ENCODE results near the gene MCCC2. TPM values are rescaled to one million over a fixed set of nuclear protein-coding genes. Genes with fewer than 3 reads are reported as not detected.

The MCCC2 gene
- total and polyA plus RNA-seq, 4 donors, result 28.0 to 82.4 (median 61.8) TPM

DNA sequence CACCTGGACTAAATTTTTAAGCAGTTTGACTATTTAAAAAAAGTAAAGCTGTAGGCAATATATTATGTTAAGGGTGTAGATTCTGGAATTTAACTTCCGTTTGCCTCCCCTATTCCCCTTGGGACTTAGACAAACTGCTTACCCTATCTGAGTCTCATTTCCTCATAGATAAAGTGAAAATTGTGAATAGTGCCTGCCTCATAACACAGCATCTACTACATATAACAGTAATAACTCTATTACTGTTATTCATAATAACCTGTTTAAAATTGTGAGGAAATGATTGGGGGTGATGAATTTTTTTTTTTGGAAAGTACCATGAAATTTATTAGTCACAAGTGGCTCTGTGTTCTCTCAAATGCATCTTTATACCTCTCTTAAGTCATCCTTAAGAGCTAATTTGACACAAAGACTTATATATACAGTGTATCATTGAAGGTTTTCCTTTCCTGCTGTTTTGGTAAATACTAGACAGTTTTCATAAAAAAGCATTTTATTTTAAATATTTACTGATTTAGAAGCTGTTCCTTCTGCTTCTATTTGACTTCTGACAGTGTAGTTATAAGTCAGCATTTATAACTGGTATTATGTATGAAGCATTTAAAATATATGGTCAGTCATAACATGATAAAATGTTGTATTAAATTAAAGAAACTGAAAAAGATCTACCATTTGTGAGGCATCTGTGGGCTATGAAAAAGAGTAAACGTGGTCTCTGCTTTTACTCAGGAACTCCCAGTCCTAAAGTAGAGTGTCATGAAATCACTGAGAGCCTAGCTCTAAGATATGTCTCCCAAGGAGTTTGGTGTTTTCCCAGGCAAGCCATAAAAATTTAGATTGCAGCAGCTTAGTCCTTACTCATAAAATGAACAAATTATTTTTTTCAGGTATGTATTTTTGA, 46.4 kb downstream of the MCCC2 start:
- 89% methylated on average over 2 of the region's 2 CpGs for WGBS
- TF ChIP-seq, protein P1, sequence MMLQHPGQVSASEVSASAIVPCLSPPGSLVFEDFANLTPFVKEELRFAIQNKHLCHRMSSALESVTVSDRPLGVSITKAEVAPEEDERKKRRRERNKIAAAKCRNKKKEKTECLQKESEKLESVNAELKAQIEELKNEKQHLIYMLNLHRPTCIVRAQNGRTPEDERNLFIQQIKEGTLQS (IDR thresholded peaks at IDR 0.05), result no peak
- TF ChIP-seq, protein P2, sequence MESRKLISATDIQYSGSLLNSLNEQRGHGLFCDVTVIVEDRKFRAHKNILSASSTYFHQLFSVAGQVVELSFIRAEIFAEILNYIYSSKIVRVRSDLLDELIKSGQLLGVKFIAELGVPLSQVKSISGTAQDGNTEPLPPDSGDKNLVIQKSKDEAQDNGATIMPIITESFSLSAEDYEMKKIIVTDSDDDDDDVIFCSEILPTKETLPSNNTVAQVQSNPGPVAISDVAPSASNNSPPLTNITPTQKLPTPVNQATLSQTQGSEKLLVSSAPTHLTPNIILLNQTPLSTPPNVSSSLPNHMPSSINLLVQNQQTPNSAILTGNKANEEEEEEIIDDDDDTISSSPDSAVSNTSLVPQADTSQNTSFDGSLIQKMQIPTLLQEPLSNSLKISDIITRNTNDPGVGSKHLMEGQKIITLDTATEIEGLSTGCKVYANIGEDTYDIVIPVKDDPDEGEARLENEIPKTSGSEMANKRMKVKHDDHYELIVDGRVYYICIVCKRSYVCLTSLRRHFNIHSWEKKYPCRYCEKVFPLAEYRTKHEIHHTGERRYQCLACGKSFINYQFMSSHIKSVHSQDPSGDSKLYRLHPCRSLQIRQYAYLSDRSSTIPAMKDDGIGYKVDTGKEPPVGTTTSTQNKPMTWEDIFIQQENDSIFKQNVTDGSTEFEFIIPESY (IDR thresholded peaks at IDR 0.05), result no peak
- TF ChIP-seq EGR1 (IDR thresholded peaks at IDR 0.05; ENCODE audit: low read depth in 2 of 2), result no peak
- H3K27ac ChIP-seq (ENCODE audit: low read depth in 1 of 2, low read length in 2 of 2), result no peak overlapping the region
- no peaks in the 10 kb centered on the region for H3K4me1 ChIP-seq (ENCODE audit: control insufficient read depth in 4 of 4, insufficient read depth in 4 of 4, low read length in 3 of 4)
- no peaks in the 10 kb centered on the region for H3K27me3 ChIP-seq (ENCODE audit: control insufficient read depth in 4 of 4, insufficient read depth in 4 of 4, low read length in 3 of 4)
- H3K9ac ChIP-seq (ENCODE audit: low read depth in 1 of 2, low read length in 2 of 2), result no peak overlapping the region
- H3K36me3 ChIP-seq (ENCODE audit: control insufficient read depth in 4 of 4, insufficient read depth in 3 of 4, low read depth in 1 of 4, low read length in 3 of 4), result peaks cover 9 to 35% (median 29%) of the 10 kb centered on the region in 4 donors
- no peak overlapping the region for H3K4me3 ChIP-seq (ENCODE audit: low read depth in 1 of 3, low read length in 3 of 3)
- no peak for DNase-seq (ENCODE audit: low spot score)
- no peaks in the 10 kb centered on the region for H3K9me3 ChIP-seq (ENCODE audit: control insufficient read depth in 4 of 4, low read length in 3 of 4)

DNA sequence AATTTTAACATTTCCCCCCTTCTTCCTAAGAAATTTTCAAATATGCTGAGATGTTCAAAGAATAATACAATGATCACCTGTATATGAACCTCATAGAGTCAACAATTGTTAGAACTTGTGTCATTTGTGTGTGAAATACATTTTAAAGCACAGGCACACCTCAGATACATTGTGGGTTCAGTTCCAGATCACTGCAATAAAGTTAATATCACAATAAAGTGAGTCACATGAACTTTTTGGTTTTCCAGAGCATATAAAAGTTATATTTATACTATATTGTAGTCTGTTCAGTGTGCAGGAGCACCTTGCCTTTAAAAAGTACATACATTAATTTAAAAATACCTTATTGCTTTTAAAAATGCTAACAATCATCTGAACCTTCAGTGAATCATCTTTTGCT, 50.0 kb downstream of the MCCC2 start:
- H3K9ac ChIP-seq (ENCODE audit: low read depth in 1 of 2, low read length in 2 of 2), result no peak overlapping the region
- DNase-seq (ENCODE audit: low spot score), result no peak
- no peak for TF ChIP-seq HNF4A (conservative IDR thresholded peaks at IDR 0.05)
- TF ChIP-seq, protein P3, sequence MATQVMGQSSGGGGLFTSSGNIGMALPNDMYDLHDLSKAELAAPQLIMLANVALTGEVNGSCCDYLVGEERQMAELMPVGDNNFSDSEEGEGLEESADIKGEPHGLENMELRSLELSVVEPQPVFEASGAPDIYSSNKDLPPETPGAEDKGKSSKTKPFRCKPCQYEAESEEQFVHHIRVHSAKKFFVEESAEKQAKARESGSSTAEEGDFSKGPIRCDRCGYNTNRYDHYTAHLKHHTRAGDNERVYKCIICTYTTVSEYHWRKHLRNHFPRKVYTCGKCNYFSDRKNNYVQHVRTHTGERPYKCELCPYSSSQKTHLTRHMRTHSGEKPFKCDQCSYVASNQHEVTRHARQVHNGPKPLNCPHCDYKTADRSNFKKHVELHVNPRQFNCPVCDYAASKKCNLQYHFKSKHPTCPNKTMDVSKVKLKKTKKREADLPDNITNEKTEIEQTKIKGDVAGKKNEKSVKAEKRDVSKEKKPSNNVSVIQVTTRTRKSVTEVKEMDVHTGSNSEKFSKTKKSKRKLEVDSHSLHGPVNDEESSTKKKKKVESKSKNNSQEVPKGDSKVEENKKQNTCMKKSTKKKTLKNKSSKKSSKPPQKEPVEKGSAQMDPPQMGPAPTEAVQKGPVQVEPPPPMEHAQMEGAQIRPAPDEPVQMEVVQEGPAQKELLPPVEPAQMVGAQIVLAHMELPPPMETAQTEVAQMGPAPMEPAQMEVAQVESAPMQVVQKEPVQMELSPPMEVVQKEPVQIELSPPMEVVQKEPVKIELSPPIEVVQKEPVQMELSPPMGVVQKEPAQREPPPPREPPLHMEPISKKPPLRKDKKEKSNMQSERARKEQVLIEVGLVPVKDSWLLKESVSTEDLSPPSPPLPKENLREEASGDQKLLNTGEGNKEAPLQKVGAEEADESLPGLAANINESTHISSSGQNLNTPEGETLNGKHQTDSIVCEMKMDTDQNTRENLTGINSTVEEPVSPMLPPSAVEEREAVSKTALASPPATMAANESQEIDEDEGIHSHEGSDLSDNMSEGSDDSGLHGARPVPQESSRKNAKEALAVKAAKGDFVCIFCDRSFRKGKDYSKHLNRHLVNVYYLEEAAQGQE (IDR thresholded peaks at IDR 0.05), result no peak
- no peak for TF ChIP-seq FOXA2 (IDR thresholded peaks at IDR 0.05)
- TF ChIP-seq, protein P4, sequence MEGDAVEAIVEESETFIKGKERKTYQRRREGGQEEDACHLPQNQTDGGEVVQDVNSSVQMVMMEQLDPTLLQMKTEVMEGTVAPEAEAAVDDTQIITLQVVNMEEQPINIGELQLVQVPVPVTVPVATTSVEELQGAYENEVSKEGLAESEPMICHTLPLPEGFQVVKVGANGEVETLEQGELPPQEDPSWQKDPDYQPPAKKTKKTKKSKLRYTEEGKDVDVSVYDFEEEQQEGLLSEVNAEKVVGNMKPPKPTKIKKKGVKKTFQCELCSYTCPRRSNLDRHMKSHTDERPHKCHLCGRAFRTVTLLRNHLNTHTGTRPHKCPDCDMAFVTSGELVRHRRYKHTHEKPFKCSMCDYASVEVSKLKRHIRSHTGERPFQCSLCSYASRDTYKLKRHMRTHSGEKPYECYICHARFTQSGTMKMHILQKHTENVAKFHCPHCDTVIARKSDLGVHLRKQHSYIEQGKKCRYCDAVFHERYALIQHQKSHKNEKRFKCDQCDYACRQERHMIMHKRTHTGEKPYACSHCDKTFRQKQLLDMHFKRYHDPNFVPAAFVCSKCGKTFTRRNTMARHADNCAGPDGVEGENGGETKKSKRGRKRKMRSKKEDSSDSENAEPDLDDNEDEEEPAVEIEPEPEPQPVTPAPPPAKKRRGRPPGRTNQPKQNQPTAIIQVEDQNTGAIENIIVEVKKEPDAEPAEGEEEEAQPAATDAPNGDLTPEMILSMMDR (IDR thresholded peaks at IDR 0.05; ENCODE audit: low read depth, low read length, missing input control), result no peak
- TF ChIP-seq EGR1 (IDR thresholded peaks at IDR 0.05; ENCODE audit: low read depth in 2 of 2), result no peak
- TF ChIP-seq SP1 (IDR thresholded peaks at IDR 0.05), result no peak
- TF ChIP-seq, protein P2 (IDR thresholded peaks at IDR 0.05), result no peak
- no peak for TF ChIP-seq JUND (IDR thresholded peaks at IDR 0.05)
- TF ChIP-seq, protein P1 (IDR thresholded peaks at IDR 0.05), result no peak
- no peak for TF ChIP-seq YY1 (IDR thresholded peaks at IDR 0.05)
- no peak for TF ChIP-seq TAF1 (conservative IDR thresholded peaks at IDR 0.05)
- TF ChIP-seq GABPA (IDR thresholded peaks at IDR 0.05 in 1 of 2, conservative IDR thresholded peaks at IDR 0.05 in 1 of 2), result no peak
- no peak for TF ChIP-seq NR2F2 (IDR thresholded peaks at IDR 0.05)
- TF ChIP-seq, protein P5, sequence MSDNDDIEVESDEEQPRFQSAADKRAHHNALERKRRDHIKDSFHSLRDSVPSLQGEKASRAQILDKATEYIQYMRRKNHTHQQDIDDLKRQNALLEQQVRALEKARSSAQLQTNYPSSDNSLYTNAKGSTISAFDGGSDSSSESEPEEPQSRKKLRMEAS (IDR thresholded peaks at IDR 0.05), result no peak
- TF ChIP-seq FOXA1 (IDR thresholded peaks at IDR 0.05), result no peak
- TF ChIP-seq RXRA (IDR thresholded peaks at IDR 0.05), result no peak
- no peak for TF ChIP-seq RAD21 (IDR thresholded peaks at IDR 0.05)
- no peak overlapping the region for H3K4me3 ChIP-seq (ENCODE audit: low read depth in 1 of 3, low read length in 3 of 3)
- H3K9me3 ChIP-seq (ENCODE audit: control insufficient read depth in 4 of 4, low read length in 3 of 4), result no peaks in the 10 kb centered on the region
- H3K36me3 ChIP-seq (ENCODE audit: control insufficient read depth in 4 of 4, insufficient read depth in 3 of 4, low read depth in 1 of 4, low read length in 3 of 4), result peaks cover 11 to 54% (median 41%) of the 10 kb centered on the region in 4 donors
- H3K4me1 ChIP-seq (ENCODE audit: control insufficient read depth in 4 of 4, insufficient read depth in 4 of 4, low read length in 3 of 4), result no peaks in the 10 kb centered on the region
- H3K27ac ChIP-seq (ENCODE audit: low read depth in 1 of 2, low read length in 2 of 2), result no peak overlapping the region
- no peaks in the 10 kb centered on the region for H3K27me3 ChIP-seq (ENCODE audit: control insufficient read depth in 4 of 4, insufficient read depth in 4 of 4, low read length in 3 of 4)
